ENCODE results near the gene ITGA2.

ITGA2 gene

DNA sequence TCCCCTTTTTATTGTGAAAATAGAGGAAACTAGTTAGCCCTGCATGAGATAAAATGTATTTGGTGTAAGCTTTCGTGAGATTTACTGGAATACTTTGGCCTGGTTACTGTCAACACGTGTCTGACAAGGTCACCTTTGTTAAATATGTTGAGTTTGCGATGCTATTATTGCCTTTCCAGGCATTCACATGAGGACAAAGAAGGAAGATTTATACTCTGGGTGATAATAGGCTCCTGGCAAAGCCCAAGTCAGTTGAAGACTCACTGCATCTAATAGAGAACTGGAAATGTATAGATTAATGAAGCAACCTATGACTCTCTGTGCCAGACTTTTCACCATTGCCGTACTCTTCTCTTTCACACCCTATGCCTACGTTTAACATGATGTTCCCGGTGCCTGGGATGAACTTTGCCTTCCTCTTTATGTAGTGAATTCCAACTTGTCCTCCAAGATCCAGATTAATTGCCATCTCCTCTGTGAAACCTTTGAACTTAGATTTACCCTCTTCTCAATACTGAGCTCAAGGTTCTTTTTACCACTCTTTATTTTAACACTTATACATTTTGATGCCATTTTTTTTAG is 33.9 kb downstream of the ITGA2 start:
- DNase-seq: no peak

DNA sequence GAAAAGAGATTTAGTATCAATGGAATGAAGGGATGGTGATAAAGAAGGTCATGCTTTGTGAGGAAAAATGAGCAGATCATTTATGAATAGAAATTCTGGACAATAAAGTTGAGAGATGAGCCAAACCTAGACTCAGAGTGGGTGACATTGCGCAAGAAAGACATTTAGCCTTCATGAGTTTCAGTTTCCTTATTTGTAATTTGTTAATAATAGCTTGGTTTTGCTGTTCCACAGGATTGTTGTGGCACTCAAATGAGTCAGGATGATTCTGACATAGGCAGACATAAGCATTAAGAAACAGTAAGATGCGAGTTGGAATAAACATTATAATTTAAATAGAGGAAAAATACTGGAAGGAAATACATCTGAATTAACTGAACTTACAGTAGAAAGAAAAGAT is 34.8 kb downstream of the ITGA2 start:
- no peak for DNase-seq

- DNase-seq: no peak
Measured at GRCh38 chr5:53024535-53024934, 35.4 kb downstream of the ITGA2 start.

GRCh38 chr5:53025487-53025886 is 36.3 kb downstream of the ITGA2 start:
- DNase-seq: no peak

- no peak for DNase-seq
Measured at GRCh38 chr5:53027913-53028312, 38.8 kb downstream of the ITGA2 start.

DNA sequence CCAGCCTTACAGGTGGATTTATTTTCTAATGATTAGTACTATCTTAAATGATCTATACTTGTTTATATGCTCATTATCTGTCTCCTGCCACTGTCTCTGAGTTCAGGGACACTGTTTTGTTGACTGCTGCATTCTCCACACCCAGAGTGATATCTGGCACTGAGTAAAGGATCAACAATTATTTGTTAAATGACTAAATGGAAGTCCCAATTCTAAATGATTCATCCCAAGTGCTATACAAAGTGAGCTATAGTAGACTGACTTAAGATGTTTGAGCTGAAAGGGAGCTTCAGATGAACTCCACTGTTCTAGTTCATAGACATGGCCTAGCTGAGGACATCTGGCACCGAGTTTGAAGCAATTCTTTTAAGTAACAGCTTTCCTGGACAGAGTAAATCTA is 40.5 kb downstream of the ITGA2 start:
- DNase-seq: no peak

DNA sequence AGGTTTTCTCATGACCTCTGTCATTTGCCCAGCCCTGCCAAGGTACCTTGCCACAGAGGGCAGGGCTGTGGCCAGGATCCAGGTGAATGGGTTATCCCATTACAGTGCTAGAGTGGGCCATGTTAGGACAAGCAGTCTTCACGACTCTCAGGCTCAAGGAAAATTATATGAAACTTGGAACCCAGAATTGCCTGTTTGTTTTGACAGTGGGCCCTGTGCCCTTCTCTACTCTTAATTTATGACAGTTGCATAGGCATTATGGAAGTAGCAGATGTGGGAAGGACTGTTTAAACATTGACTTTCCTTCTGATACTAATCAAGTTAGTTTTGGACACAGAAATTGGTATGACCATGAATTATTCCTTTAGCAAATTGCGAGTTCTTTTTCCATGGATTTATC is 41.7 kb downstream of the ITGA2 start:
- no peak for DNase-seq

DNA sequence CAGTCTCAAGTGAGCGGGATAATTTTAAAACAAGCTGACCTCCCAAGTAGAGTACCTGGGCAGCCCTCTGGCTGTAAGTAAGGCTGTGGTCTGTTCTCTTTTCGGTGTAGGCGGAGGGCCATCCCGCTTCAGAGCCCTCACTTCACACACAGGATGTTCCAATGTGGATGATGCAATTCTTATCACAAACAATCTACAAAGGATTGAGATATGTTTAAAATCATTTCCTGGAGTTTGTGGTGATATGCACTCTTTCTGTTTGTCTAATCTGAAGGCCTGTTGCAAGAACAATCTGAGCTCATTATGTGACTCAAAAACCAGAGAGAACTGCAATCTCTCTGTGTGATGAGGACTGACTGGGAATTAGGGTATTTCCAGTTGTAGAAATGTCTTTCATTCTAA is 42.5 kb downstream of the ITGA2 start:
- DNase-seq: peak; percentile 6

DNA sequence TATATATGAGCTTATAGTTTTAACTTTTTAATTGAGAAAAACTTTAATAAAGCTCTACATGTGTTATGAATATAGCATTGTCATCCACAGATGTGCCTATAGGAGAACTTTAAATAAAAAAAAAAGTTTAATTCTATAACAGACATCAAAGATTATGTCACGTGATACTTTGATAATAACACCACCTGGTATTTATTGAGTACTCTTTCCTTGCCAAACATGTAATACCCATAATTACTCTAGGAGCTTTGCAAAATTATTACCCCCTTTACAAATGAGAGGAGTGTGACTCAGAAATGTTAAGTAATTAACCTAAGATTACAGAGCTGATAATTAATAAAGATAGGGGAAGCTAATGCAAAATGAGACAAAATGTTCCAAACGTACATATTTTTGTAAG is 43.0 kb downstream of the ITGA2 start:
- DNase-seq: no peak

DNA sequence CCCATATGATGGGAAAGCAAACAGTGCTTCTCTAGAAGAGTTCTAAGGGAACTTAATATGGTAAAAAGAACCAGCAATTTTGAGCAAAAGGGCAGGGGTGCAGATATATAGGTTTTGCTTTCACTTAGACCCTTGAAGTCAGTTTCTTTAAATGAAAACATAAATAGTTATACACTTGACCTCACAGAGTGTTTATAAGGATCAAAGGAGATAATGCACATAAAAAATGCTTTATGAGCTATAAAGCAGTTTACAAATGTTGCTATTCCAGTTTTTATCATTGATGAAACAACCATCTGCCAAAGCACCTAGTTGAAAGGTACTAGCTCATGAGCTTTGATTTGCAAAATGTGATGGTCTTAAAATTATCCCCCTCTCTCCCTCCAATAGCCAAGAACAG is 45.7 kb downstream of the ITGA2 start:
- no peak for DNase-seq

DNA sequence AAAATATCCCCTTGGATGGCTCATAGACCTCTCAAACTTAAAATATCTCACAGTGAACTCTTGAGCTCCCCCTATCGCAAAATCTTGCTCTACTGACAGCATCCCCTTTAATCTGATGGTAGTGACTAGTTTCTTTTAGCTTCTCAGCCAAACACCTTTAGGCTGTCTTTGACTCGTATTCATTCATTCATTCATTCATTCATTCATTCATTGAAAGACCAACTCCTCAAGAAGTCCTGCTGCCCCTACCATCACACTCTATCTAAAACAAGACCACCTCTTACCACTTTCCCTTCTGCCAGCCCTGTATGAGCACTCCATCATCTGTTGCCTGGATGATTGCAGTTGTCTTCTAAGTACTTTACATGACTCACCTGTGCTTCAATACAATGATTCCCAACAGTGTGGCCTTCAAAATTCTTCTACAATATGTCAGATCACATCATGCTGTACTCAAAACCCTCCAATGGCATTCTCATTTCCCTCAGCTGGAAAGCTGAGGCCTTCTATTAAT is 46.8 kb downstream of the ITGA2 start:
- DNase-seq: peak; percentile 20

DNA sequence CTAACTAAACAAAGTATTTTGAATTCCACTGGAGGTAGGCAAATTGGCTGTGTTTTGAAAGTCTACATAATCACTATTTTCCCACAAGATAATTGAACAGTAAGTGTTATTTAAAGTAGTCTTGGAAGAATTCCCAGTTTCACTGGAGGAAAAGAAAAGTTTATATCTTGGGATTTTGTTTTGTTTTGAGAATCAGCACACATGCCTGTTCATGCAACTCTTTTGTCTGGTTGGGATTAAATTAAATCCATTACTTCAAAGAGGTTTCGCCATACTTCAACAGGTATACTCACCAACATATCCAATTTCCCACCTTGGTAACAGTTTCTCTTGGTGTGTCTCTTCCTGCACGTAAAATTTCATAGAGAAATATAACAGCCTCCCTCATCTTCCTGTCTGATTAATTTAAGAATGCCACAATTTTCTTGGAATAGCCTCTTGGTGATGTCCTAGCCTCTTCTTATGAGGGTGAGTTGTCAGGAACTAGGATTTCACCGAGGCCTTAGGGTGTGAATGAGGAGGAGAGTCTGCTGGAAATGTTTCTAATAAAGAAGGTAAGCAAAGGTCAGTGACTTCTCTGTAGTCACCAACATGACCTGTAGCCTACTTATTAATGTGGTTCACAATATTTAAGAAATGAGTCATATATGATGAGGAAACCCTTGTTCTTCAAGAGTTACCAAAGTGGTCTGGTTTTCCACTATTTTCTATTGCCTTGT is 48.1 kb downstream of the ITGA2 start:
- DNase-seq: no peak

GRCh38 chr5:53038196-53038847 is 49.2 kb downstream of the ITGA2 start:
- no peak for DNase-seq

DNA sequence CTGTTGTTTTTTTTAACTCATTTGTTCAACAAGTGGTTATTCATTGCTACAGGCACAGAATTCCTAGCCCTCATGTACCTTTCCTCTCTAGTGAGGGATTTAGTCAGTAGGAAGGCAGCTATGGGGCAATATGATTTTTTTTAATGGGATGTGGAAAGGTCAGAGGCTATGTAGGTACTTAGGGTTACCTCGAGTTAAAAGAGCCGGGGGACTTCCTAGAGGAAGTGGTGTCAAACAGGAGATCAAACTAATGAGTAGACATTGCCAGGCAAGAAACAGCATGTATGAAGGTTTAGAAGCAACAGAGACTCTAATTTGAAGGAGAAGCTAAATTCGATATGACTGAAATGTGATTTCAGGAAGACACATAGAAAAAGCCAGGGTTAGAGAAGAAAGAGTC is 50.7 kb downstream of the ITGA2 start:
- no peak for DNase-seq

- DNase-seq: peak; percentile 39
Measured at GRCh38 chr5:53041071-53041692, 52.0 kb downstream of the ITGA2 start.

DNA sequence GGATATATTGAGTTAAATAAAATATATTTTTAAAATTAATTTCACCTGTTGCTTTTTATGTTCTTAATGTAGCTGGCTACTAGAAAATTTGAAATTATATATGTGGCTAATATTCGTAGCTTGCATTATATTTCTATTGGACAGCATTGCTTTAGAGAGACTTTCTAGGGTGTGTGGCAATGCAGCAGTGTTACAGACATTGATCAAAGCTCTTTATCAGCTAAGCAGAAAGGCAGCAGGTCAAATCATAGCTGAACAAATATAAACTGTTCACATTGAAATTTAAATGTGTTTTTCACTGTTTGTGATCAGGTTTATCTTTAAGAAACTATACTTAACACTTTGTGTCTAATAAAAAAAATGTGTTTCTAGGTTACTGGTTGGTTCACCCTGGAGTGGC is 52.6 kb downstream of the ITGA2 start:
- no peak for DNase-seq

DNA sequence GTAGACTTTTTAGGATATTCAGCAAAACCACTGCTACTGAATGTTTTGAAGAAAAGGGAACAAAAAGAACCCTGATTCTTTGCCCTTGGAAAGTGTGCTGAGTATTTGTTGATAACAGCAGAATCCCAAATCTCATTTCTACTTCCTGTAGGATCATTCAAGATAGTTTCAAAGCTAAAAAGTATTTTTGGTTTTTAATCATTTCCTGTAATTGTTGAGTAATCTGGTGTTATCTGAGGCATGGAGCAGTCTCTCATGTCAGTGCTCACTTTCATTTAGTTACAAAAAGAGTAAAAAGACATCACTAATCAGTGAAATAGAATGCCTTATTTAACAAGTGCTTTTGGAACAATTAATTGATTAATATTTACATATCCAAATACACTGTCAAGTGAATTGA is 56.1 kb downstream of the ITGA2 start:
- DNase-seq: no peak

GRCh38 chr5:53048248-53048647 is 59.1 kb downstream of the ITGA2 start:
- no peak for DNase-seq

- no peak for DNase-seq
Measured at GRCh38 chr5:53052499-53052898, 63.3 kb downstream of the ITGA2 start.

DNA sequence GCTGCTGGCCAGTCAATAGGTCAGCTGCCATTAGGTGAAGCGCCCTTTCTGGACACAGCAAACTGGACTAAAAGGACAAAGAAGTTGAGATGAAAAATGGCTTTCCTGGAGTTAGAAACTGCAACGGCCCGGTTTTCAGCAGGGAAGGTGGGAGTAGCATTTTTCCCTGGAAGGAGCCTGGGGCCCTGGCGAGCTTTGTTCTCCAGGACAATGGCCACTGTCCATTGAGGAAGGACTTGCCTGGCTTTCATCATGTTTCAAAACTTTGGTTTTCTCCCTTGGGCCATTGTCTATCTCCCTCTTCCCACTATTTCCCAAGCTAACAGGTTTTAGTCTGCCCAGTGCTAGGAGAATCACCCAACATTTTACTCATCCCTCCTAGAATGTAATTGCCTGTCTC is 64.2 kb downstream of the ITGA2 start:
- no peak for DNase-seq

- no peak for DNase-seq
Measured at GRCh38 chr5:53055365-53055764, 66.2 kb downstream of the ITGA2 start.

GRCh38 chr5:53059281-53059680 is 70.1 kb downstream of the ITGA2 start:
- DNase-seq: no peak

DNA sequence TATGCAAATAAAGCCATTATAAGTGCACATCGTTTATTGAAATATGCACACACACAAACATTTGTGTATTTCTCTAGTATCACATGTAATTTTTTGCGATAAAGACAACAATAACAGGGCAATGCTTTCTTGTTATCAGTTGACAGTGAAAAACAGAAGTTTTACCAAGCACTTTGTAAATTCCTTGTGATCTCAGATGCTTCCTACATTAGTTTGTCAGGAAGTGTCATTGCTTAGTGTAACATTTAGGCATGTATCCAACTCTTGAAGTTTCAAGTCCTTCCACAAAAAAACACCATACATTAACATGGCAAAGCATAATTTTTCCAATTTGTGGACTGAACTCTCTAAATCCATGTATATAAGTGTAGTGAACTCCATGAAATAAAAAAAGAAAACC is 74.0 kb downstream of the ITGA2 start:
- DNase-seq: no peak

- no peak for DNase-seq
Measured at GRCh38 chr5:53063791-53064190, 74.6 kb downstream of the ITGA2 start.
